Ishikawa (cell line): ENCODE results near the gene VCAN.

Experiments used
- CREB1 ChIP-seq: IDR thresholded peaks from 2 replicates; pipeline ENCODE4 v1.6.1; 2012; ENCODE audit warnings: low read depth
- NFIC ChIP-seq: IDR thresholded peaks from 2 replicates; pipeline ENCODE4 v1.6.1; 2012
- TCF12 ChIP-seq: IDR thresholded peaks from 2 replicates; pipeline ENCODE4 v1.6.1; 2012; ENCODE audit warnings: low read depth
- TEAD4 ChIP-seq: IDR thresholded peaks from 2 replicates; pipeline ENCODE4 v1.6.1; 2012
- YY1 ChIP-seq: IDR thresholded peaks from 2 replicates; pipeline ENCODE4 v1.6.1; 2012; ENCODE audit warnings: low read depth

- no peak for TF ChIP-seq TEAD4
- no peak for TF ChIP-seq TCF12
- no peak for TF ChIP-seq CREB1
- TF ChIP-seq YY1, result no peak
- TF ChIP-seq NFIC, result no peak
Measured at GRCh38 chr5:83490203-83490602, 18.7 kb downstream of the VCAN start.
